Airway epithelial cell (primary cell): ENCODE data around the gene KTI12. TPM values are rescaled to one million over a fixed set of nuclear protein-coding genes. Genes with fewer than 3 reads are reported as not detected.

Experiments
- total RNA-seq: library from RNA; depleted of rRNA; stranded (reverse); fragments of >200 nt; gene quantifications from 2 replicates; pipeline ENCODE4 v1.2.3, GENCODE V29; 2015

KTI12 gene, protein sequence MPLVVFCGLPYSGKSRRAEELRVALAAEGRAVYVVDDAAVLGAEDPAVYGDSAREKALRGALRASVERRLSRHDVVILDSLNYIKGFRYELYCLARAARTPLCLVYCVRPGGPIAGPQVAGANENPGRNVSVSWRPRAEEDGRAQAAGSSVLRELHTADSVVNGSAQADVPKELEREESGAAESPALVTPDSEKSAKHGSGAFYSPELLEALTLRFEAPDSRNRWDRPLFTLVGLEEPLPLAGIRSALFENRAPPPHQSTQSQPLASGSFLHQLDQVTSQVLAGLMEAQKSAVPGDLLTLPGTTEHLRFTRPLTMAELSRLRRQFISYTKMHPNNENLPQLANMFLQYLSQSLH
- total RNA-seq: 9.3 and 10.9 TPM in 2 replicates

DNA sequence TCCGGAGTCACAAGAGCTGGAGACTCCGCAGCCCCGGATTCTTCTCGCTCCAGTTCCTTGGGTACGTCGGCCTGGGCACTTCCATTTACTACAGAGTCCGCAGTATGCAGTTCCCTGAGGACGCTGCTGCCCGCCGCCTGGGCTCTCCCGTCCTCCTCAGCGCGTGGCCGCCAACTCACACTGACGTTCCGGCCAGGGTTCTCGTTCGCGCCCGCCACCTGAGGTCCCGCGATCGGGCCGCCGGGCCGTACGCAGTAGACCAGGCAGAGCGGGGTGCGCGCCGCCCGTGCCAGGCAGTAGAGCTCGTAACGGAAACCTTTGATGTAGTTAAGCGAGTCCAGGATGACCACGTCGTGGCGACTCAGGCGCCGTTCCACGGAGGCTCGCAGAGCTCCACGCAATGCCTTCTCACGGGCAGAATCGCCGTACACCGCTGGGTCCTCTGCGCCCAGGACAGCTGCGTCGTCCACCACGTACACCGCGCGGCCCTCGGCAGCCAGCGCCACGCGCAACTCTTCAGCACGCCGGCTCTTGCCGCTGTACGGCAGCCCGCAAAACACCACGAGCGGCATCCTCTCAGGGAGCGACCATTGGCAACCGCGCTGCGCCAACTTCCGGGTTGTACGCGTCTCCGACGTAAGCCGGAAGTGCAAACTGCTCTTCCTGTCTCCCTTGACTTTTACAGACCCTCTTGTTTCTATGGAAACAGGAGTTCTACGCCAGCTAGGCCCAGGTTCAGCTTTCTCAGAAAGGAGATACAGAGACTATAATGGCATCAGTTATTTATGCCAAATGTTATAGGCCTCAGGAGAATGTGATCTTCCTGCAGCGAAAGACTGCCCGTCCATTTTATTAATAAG is at the start of gene KTI12:
Gene KTI12, minus strand, starts transcription at position 621 of the 860 bp plus-strand sequence. Its CDS starts 49 bp downstream, at position 572.

DNA sequence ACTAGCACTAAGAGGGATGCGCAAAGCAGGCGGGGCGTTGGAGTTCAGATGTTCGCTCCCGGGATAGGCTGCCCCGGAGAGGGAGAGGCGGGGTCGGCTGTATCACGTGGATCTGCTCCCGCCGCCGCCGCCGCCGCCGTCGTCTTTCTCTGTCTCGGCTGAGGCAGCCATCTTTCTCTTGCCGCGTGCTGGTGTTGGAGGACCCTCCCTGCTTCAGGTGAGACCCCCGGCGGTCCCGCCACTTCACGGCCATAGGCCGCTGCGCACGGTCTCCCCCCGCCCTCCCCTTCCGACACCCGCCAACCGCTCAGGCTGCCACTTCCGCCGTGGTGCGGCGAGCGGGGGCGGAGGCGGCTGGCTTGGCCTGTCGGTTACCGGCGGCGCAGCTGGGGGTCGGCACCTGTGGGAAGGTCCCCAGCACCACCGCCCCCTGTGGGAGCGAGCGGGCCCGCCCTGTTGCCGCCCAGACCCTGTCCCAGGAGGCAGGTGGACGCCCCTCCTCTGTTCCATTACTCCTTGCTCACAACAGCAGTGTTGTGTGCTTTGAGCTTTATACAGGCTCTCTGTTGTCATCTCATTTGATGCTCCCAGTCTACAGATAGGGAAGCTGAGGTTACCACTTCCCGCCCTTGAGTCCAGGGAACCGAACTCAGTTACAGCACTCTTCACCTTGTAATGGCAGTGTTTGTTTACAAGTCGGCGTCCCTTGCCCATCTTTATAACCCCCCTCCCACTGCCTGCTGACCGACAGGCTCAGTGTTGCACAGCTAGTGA is 22.7 kb upstream of the KTI12 start, which contains the start of gene BTF3L4:
Gene BTF3L4, plus strand, starts transcription at position 133 of the 774 bp plus-strand sequence. CDS start 3,553 bp downstream, outside the sequence.

DNA sequence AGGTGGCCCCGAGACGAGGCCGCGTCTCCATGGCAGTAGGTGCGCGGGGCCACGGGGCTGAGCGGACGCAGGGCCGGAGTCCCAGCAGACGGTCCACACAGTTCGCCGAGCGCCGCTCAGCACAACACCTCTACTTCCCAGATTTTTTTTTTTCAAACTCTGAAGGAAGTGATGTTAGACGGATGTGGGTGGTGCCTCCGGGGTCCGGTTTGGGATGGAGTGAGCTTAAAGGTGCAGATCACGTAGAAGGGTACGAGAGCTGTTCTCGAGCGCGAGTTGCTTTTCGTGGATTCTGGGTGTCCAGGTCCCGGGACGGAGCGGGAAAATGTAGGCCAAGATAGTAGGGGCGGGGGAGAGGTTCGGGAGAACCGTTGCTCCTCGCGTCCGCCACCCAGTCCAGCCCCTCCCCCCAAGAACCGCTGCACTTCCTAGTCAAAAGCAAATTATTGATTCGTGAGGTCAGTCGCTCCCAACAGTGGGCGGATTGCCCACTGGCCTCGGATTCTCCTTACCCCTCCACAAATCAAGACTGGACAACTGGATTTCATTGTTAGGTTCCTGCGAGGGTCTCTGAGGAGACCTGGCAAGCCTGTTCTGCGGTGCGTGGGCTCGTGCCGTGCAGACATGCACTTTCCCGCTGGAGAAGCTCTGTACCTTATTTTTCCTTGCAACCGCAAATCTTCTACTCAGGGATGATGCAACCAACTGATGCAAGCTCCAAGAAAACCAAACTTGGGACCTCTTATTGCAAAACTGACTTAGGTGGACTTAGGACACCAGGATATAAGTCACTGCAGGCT is 21.7 kb upstream of the KTI12 start, which contains the start of gene TXNDC12:
Gene TXNDC12, minus strand, starts transcription at position 126 of the 800 bp plus-strand sequence. Its CDS starts 95 bp downstream, at position 31.

DNA sequence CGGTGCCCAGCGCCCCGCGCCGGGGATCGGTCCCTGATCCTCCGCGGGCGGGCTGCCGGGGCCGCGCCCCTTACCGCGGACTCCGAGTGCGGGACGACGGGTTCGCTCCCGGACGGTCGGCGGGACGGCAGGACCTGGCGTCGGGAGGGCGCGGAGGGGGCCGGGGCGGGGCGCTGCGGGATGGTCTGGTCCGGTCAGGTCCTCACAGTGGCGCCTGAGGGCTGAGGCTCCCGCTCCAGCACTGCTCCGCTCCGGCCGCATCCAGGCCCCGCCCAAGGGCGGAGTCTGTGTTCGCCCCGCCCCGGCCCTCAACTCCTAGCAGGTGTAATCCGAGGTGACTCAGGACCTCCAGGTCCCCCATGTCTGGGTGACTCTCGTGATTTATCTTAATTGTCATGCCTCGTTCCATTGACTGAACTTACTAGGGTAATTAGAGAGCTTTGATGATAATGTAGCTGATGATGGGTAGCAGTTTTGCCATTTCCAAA is 43.1 kb downstream of the KTI12 start, which contains the start of gene RAB3B:
Gene RAB3B, minus strand, starts transcription at position 223 of the 488 bp plus-strand sequence. CDS start 13,583 bp downstream, outside the sequence.

Other genes with a start within 250 kb of the KTI12 start
- gene NRDC, start 155.1 kb downstream of the KTI12 start, total RNA-seq: 58.6 and 73.7 TPM in 2 replicates
- gene RAB3B, start 43.1 kb downstream of the KTI12 start, total RNA-seq: 4.7 and 6.7 TPM in 2 replicates
- 39.0 and 48.9 TPM in 2 replicates for gene TXNDC12, start 21.4 kb upstream of the KTI12 start, total RNA-seq
- 29.4 and 38.6 TPM in 2 replicates for gene BTF3L4, start 22.5 kb upstream of the KTI12 start, total RNA-seq
- 11.4 and 16.7 TPM in 2 replicates for gene ZFYVE9, start 108.3 kb upstream of the KTI12 start, total RNA-seq